ENCODE measurements around the gene CXADR.
A peak's percentile ranks its signal among the peaks of the same experiment; 100 is the strongest.

Gene CXADR

DNA sequence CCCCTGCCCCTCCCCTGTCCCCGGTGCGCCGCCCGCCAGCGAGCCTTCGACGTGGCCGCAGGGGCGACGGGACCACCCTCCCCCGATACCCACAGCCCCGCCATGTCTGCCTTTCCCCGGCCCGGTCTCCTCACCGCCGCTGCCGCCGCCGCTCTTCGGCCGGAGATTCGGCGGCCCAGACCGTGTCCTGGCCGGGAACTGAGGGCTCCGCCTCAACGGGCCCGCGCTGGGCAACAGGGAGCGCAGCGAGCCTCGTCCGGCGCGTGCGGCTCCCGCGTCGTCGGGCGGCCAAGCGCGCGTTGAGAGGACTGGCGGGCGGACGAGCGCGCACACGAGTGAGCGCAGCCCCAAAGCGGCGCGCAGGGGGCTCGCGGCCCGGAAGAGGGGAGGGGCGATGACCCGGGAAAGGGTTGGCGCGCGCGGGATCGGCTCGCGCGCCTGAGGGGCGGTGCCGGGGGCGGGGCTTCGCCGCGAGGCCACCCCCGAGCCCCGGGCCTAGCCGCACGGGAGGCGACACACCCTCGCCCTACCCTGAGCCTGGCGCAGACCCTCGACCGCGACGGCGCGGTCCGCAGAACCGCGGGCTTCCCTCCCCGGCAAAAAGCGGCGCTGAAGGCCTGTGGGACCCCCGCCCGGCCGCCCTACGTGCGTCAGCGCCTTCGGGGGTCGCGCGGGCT, 99.9 kb downstream of the CXADR start, which contains the start of gene BTG3:
Gene BTG3, minus strand, starts transcription at position 337 of the 677 bp plus-strand sequence. CDS start 3,757 bp downstream, outside the sequence.
- TF ChIP-seq GATA1 (IDR thresholded peaks at IDR 0.05; ENCODE audit: low read depth, low read length) (no peak), POLR2A (IDR thresholded peaks at IDR 0.05; ENCODE audit: low read length) (peak; percentile 89)
- DNase-seq: peak; percentile 88 to 91

- TF ChIP-seq GATA1 (IDR thresholded peaks at IDR 0.05; ENCODE audit: low read depth, low read length): no peak
- no peak for TF ChIP-seq POLR2A (IDR thresholded peaks at IDR 0.05; ENCODE audit: low read length)
Measured at GRCh38 chr21:17613242-17613676, 100.4 kb downstream of the CXADR start.

GRCh38 chr21:17616831-17617230, 104.0 kb downstream of the CXADR start:
- TF ChIP-seq POLR2A (IDR thresholded peaks at IDR 0.05; ENCODE audit: low read length) (no peak), GATA1 (IDR thresholded peaks at IDR 0.05; ENCODE audit: low read depth, low read length) (no peak)
- no peak for DNase-seq

More at GRCh38 chr21:17613242-17613676, 100.4 kb downstream of the CXADR start:
- peak; percentile 61 for DNase-seq

GRCh38 chr21:17622018-17622417, 109.2 kb downstream of the CXADR start:
- TF ChIP-seq POLR2A (IDR thresholded peaks at IDR 0.05; ENCODE audit: low read length) (no peak), GATA1 (IDR thresholded peaks at IDR 0.05; ENCODE audit: low read depth, low read length) (no peak)
- no peak for DNase-seq

DNA sequence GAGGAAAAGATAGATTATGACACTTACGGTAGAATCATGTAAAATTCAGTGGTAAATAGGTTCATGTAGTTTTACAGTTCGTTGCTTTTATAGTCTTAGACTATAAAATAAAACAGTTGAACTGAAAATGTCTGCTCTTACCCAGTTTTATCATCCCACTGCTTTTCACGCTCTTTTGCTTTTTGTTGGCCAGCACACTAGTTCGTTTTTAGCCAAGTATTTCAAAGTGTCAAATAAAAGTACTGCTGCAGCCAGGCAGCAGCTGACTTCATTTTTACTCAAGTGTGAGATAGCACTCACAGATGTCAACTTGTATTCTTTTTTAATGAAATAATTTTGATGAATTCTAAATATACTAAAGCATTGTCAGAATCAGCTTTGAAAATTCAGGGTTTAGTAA, 118.4 kb downstream of the CXADR start:
- no peak for TF ChIP-seq POLR2A (IDR thresholded peaks at IDR 0.05; ENCODE audit: low read length)
- no peak for TF ChIP-seq GATA1 (IDR thresholded peaks at IDR 0.05; ENCODE audit: low read depth, low read length)
- no peak for DNase-seq

GRCh38 chr21:17636711-17637110, 123.9 kb downstream of the CXADR start:
- TF ChIP-seq GATA1 (IDR thresholded peaks at IDR 0.05; ENCODE audit: low read depth, low read length) (no peak), POLR2A (IDR thresholded peaks at IDR 0.05; ENCODE audit: low read length) (no peak)

DNA sequence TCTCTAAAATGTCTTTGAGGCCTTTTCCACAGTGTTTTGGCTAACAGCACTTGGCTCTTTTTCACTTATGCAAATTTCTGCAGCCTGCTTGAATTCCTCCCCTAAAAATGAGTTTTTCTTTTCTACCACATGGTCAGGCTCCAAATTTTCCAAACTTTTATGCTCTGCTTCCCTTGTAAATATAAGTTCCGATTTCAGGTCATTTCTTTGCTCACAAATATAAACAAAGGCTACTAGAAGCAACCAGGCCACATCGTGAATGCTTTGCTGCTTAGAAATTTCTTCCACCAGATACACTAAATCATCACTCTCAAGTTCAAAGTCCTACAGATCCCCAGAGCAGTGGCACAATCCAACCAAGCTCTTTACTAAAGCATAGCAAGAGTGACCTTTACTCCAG, 128.0 kb downstream of the CXADR start:
- TF ChIP-seq POLR2A (IDR thresholded peaks at IDR 0.05; ENCODE audit: low read length) (no peak), GATA1 (IDR thresholded peaks at IDR 0.05; ENCODE audit: low read depth, low read length) (no peak)
- no peak for DNase-seq

More at GRCh38 chr21:17636711-17637110, 123.9 kb downstream of the CXADR start:
- no peak for DNase-seq
